GM21528 (cell line): ENCODE results near the gene ZFR.
"Not testable (repeated sequence)": the region's sequence is repeated elsewhere in the genome, so short reads cannot be mapped to it uniquely, and the experiment has no call there.

Experiments
- ATAC-seq: cut with Tn5 transposase; IDR thresholded peaks from one replicate; pipeline ENCODE4 v1.9.1; 2021; ENCODE audit warnings: mild to moderate bottlenecking, moderate library complexity; ENCODE audit not compliant: unreplicated experiment, low FRiP score

The ZFR gene

GRCh38 chr5:32326216-32326772 is 118.2 kb downstream of the ZFR start:
- no peak for ATAC-seq

- ATAC-seq: no peak
These were observed 118.9 kb downstream of the ZFR start for GRCh38 chr5:32325616-32326015.

GRCh38 chr5:32325062-32325461 is 119.5 kb downstream of the ZFR start:
- no peak for ATAC-seq

- no peak for ATAC-seq
These were observed 120.8 kb downstream of the ZFR start for GRCh38 chr5:32323741-32324140.

- no peak for ATAC-seq
These were observed 121.7 kb downstream of the ZFR start for GRCh38 chr5:32322882-32323281.

- ATAC-seq: not testable (repeated sequence)
These were observed 122.8 kb downstream of the ZFR start for GRCh38 chr5:32321787-32322186.

GRCh38 chr5:32320576-32320975 is 124.0 kb downstream of the ZFR start:
- ATAC-seq: no peak

GRCh38 chr5:32319926-32320543 is 124.5 kb downstream of the ZFR start:
- no peak for ATAC-seq

- ATAC-seq: no peak
These were observed 125.1 kb downstream of the ZFR start for GRCh38 chr5:32319392-32319791.

- ATAC-seq: no peak
These were observed 127.5 kb downstream of the ZFR start for GRCh38 chr5:32317041-32317440.

- ATAC-seq: no peak
These were observed 129.1 kb downstream of the ZFR start for GRCh38 chr5:32315221-32316014.

GRCh38 chr5:32314658-32315057 is 129.9 kb downstream of the ZFR start:
- ATAC-seq: no peak

GRCh38 chr5:32314152-32314488 is 130.4 kb downstream of the ZFR start:
- not testable (repeated sequence) for ATAC-seq

GRCh38 chr5:32312595-32313332 is 131.8 kb downstream of the ZFR start, which contains the start of gene MTMR12:
MTMR12 (minus strand) TSS chr5:32312939; CDS start chr5:32312838, 101 bp downstream.
- ATAC-seq: peak; percentile 95

GRCh38 chr5:32312197-32312594 is 132.3 kb downstream of the ZFR start:
- ATAC-seq: peak; percentile 28

GRCh38 chr5:32311404-32312196 is 132.9 kb downstream of the ZFR start:
- no peak for ATAC-seq

- ATAC-seq: no peak
These were observed 134.8 kb downstream of the ZFR start for GRCh38 chr5:32309761-32310160.

- ATAC-seq: no peak
These were observed 135.6 kb downstream of the ZFR start for GRCh38 chr5:32308946-32309345.

GRCh38 chr5:32307769-32308194 is 136.8 kb downstream of the ZFR start:
- no peak for ATAC-seq

GRCh38 chr5:32304622-32305021 is 139.9 kb downstream of the ZFR start:
- no peak for ATAC-seq
